Colon (tissue), 2 donors: Measurements from ENCODE around the gene SDC1.

Experiments used
- FAIRE-seq: peaks from 2 replicates; lab custom pipeline; 2012; peaks lifted over from hg19 to GRCh38; lab: Jason Lieb, UNC
- donor health status: control.
- donor health status: control.

Gene SDC1

GRCh38 chr2:20227894-20228505 lies 3.1 kb upstream of the SDC1 start:
- FAIRE-seq, result no peak

GRCh38 chr2:20226152-20226545 lies 1.2 kb upstream of the SDC1 start:
- FAIRE-seq, result no peak

GRCh38 chr2:20225294-20226151 lies 593 bp upstream of the SDC1 start:
- no peak for FAIRE-seq

- FAIRE-seq, result no peak
These were observed 690 bp downstream of the SDC1 start for GRCh38 chr2:20224164-20224715.

GRCh38 chr2:20223407-20224163 lies 1.3 kb downstream of the SDC1 start:
- no peak for FAIRE-seq

GRCh38 chr2:20222769-20223406 lies 2.0 kb downstream of the SDC1 start:
- FAIRE-seq, result no peak

GRCh38 chr2:20222014-20222768 lies 2.7 kb downstream of the SDC1 start:
- no peak for FAIRE-seq

GRCh38 chr2:20221555-20221973 lies 3.4 kb downstream of the SDC1 start:
- no peak for FAIRE-seq

GRCh38 chr2:20220806-20221554 lies 4.0 kb downstream of the SDC1 start:
- no peak for FAIRE-seq

GRCh38 chr2:20219763-20220380 lies 5.1 kb downstream of the SDC1 start:
- FAIRE-seq, result no peak

GRCh38 chr2:20218331-20219320 lies 6.3 kb downstream of the SDC1 start:
- no peak for FAIRE-seq

GRCh38 chr2:20217041-20217970 lies 7.6 kb downstream of the SDC1 start:
- no peak for FAIRE-seq

- FAIRE-seq, result no peak
These were observed 8.6 kb downstream of the SDC1 start for GRCh38 chr2:20216130-20217025.

GRCh38 chr2:20215183-20216040 lies 9.5 kb downstream of the SDC1 start:
- no peak for FAIRE-seq

GRCh38 chr2:20214566-20215182 lies 10.3 kb downstream of the SDC1 start:
- no peak for FAIRE-seq
